Measurements from ENCODE around the gene ATAD2B.
"Not testable (repeated sequence)": the region's sequence is repeated elsewhere in the genome, so short reads cannot be mapped to it uniquely, and the experiment has no call there.

Gene ATAD2B

GRCh38 chr2:23723029-23723428 is 203.9 kb downstream of the ATAD2B start:
- DNase-seq: not testable (repeated sequence)

GRCh38 chr2:23722255-23722654 is 204.7 kb downstream of the ATAD2B start:
- no peak for DNase-seq

DNA sequence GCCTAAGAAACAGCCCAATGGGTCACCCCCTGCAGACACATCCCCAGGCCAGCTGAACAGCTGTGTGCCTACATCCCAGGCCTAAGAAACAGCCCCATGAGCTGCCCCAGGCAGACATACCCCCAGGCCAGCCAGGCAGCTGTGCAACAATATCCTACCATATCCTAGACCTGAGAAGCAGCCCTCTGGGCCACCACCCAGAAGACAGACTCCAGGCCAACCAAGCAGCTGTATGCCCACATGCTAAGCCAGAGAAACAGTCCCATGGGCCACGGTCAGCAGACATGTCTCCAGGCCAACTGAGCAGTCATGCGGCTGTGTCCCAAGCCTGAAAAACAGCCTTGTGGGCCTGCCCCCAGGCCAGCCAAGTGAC is 205.5 kb downstream of the ATAD2B start:
- no peak for DNase-seq

- no peak for DNase-seq
Measured at GRCh38 chr2:23720705-23721453, 206.0 kb downstream of the ATAD2B start.

GRCh38 chr2:23719716-23720115 is 207.2 kb downstream of the ATAD2B start:
- DNase-seq: no peak

- DNase-seq: no peak
Measured at GRCh38 chr2:23718931-23719700, 207.8 kb downstream of the ATAD2B start.

GRCh38 chr2:23713351-23713750 is 213.6 kb downstream of the ATAD2B start:
- DNase-seq: no peak

DNA sequence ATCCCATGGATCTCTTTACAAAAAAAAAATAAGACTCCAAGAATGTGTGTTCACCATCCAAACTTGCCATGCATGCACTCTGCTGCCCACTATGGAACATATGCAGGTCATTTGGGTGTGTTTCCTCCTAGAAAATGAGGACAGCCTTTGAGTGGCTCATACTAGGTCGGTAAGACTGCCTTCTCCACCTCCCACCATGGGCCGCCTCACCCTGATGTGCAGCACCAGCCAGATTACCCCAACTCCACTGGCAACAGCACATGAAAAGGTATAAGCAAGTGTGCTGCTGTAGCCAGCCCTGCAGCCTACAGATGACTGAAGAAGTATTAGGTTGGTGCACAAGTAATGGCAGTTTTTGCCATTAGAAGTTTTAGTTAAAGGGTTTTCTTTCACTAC is 214.2 kb downstream of the ATAD2B start:
- DNase-seq: no peak

DNA sequence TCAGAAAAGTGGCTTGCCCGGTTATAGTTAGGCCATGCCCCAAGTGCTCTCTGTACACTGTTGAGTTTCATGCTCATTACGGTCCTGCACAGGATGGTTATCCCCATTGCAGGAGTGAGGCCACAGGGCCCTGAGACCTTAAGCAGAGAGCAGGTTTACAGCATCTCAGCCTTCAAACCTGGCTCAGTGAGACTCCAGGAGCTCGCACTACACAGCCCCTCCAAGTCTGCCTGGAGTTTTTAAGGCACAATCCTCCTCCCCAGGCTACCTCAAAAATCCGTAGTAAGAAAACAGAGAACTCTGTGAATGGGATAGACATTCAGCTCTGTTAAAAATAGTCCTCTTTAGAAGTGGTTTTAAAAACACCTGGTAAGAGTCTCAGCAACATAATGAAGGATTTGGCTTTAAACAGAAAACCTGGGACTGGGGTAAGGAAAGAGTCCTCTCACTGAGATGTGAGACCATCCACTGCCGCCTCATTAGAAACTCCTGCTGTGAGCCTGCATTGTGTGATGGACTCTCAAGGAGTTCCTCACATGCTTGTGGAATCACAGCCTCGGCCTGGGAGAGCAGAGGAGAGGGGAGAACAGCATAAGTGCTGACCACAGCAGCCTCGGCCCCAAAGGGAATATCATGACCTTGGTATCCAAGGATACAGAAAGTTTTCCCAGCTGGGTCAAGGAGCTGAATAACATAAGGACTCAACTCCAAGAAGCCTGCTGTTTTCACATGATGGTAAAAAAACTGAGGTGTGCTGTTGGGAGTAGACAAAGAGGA is 214.8 kb downstream of the ATAD2B start:
- no peak for DNase-seq

GRCh38 chr2:23709311-23709710 is 217.6 kb downstream of the ATAD2B start:
- no peak for DNase-seq

- no peak for DNase-seq
Measured at GRCh38 chr2:23708771-23709170, 218.2 kb downstream of the ATAD2B start.

- DNase-seq: no peak
Measured at GRCh38 chr2:23707096-23707495, 219.8 kb downstream of the ATAD2B start.

DNA sequence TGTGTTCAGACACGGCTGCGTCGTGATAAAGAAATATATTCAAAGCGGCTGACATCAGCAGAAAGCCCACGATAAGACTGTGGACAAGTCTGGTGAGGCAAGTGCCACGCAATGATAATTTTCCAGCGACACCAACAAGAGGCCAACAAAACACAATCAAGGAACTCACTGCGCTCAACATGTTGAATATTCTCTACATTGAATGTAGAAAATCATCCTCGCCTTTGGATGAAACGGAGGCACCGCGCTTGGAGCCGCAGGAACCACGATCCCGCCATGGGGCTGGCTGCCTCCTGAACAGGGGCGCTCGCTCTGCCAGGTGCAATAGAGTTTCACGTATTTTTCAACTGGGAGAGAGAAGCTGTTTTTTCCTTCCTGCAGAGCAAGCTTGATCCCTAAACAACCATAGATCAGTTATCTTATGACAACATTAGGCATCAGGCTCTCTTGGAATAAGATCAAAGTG is 220.3 kb downstream of the ATAD2B start:
- DNase-seq: no peak

DNA sequence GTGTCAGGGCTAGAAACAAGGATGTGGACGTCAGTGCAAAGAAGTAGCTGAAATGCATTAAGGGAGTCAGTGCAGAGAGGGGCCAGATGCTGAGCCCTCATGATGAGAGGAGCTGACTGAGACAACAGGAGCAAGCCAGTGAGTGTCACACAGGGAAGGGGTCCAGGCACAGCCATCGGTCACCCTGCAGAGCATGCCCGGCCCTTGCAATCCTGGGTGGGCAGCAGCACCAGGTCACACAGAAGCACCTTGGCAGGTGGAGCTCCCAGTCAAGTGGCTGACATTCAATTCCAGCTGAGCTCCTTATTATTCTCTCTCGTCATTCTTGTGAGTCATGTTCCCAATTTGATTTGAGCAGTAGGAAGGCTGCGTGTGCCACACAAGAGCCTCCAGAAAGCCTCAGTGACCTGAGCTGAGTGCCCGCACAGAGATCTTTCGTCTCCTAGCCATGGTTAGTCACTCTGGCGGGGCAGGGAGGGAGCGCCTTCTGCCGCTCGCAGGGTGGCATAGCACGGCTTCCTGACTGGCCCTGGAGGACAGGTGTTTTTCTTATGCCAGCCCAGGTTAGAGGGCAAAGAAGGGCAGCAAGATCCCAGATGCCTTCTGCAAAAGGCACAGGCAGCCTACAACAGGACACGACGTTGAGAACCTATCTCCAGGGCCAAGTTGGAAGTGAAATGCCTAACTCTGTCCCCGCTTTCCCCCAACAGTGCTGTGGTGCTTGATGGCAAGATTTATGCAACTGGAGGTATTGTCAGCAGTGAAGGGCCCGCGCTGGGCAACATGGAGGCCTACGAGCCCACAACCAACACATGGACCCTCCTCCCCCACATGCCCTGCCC is 220.9 kb downstream of the ATAD2B start:
- DNase-seq: no peak

GRCh38 chr2:23703583-23704385 is 223.1 kb downstream of the ATAD2B start:
- no peak for DNase-seq

- DNase-seq: no peak
Measured at GRCh38 chr2:23703037-23703582, 223.8 kb downstream of the ATAD2B start.

GRCh38 chr2:23700627-23701026 is 226.3 kb downstream of the ATAD2B start:
- DNase-seq: no peak

- no peak for DNase-seq
Measured at GRCh38 chr2:23699580-23699925, 227.4 kb downstream of the ATAD2B start.

DNA sequence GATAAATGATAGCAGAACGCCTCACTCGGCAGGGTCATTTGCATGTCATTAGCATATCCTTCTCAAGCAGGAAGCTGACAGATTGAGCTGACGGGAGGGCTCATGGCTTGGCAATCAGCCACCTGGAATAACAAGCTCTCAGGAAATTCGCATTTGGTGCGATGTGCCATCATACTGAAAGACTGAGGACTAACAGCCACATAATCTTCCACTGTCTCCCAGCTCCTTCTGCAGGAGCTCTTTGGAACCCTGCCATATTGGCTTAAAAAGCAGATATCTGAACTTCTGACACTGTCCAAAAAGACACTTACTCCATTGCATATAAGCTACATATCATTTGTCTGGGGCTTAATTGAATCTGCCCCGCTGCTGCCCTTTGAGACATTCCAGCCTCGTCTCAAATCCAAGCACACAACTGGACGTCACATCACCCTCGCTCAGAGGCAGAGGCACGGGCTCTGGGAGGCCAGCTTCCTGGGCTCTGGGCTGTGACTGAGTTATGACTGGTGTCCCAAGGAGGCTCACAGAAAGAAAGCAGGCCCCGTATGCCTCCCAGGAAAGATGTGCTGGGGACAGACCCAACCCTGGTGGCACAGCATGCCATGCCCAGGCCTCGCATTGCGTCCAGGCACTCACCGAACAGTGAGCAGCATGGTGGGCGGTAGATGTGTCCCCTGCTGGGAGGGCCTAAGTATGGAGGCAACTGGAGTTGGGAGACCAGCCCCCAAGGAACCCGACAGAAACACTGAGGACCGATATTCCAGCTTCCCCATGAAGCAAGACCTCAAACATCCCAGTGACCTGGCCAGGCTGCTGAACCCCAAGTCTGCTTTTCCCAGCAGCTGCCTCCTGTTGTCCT is 228.0 kb downstream of the ATAD2B start:
- no peak for DNase-seq
